ENCODE results near the gene ARL3.
A peak's percentile ranks its signal among the peaks of the same experiment; 100 is the strongest.

ARL3 gene

GRCh38 chr10:102657984-102658724 is 56.0 kb downstream of the ARL3 start:
- H3K27ac ChIP-seq, result peak overlapping the region; percentile 83
- TF ChIP-seq CTCF (conservative IDR thresholded peaks at IDR 0.05) (no peak), ZFX (IDR thresholded peaks at IDR 0.05) (no peak)

- no peak for TF ChIP-seq ZFX (IDR thresholded peaks at IDR 0.05)
- no peak for TF ChIP-seq CTCF (conservative IDR thresholded peaks at IDR 0.05)
- H3K27ac ChIP-seq, result peak overlapping the region; percentile 83
These were observed 56.7 kb downstream of the ARL3 start for GRCh38 chr10:102657451-102657850.

GRCh38 chr10:102656791-102657371 is 57.3 kb downstream of the ARL3 start:
- H3K27ac ChIP-seq, result peak overlapping the region; percentile 83

GRCh38 chr10:102656026-102656425 is 58.2 kb downstream of the ARL3 start:
- TF ChIP-seq ZFX (IDR thresholded peaks at IDR 0.05), result no peak
- no peak for TF ChIP-seq CTCF (conservative IDR thresholded peaks at IDR 0.05)

More at GRCh38 chr10:102656791-102657371, 57.3 kb downstream of the ARL3 start:
- TF ChIP-seq CTCF (conservative IDR thresholded peaks at IDR 0.05) (no peak), ZFX (IDR thresholded peaks at IDR 0.05) (no peak)

GRCh38 chr10:102654969-102655368 is 59.2 kb downstream of the ARL3 start:
- TF ChIP-seq CTCF (conservative IDR thresholded peaks at IDR 0.05) (no peak), ZFX (IDR thresholded peaks at IDR 0.05) (no peak)
- H3K27ac ChIP-seq, result no peak overlapping the region

More at GRCh38 chr10:102656026-102656425, 58.2 kb downstream of the ARL3 start:
- peak overlapping the region; percentile 83; the same call in 1 of the 2 replicates for H3K27ac ChIP-seq

GRCh38 chr10:102654566-102654965 is 59.6 kb downstream of the ARL3 start:
- no peak overlapping the region for H3K27ac ChIP-seq
- TF ChIP-seq ZFX (IDR thresholded peaks at IDR 0.05), result no peak
- no peak for TF ChIP-seq CTCF (conservative IDR thresholded peaks at IDR 0.05)

- H3K27ac ChIP-seq, result no peak overlapping the region
- TF ChIP-seq ZFX (IDR thresholded peaks at IDR 0.05), result no peak
- no peak for TF ChIP-seq CTCF (conservative IDR thresholded peaks at IDR 0.05)
These were observed 61.1 kb downstream of the ARL3 start for GRCh38 chr10:102653060-102653459.

Measured in C4-2B (cell line).